ENCODE results near the gene CACNA2D1.

The CACNA2D1 gene

GRCh38 chr7:82331234-82331633 is 112.3 kb downstream of the CACNA2D1 start:
- DNase-seq = no peak

- DNase-seq = no peak
These were observed 112.8 kb downstream of the CACNA2D1 start for GRCh38 chr7:82330706-82331215.

DNA sequence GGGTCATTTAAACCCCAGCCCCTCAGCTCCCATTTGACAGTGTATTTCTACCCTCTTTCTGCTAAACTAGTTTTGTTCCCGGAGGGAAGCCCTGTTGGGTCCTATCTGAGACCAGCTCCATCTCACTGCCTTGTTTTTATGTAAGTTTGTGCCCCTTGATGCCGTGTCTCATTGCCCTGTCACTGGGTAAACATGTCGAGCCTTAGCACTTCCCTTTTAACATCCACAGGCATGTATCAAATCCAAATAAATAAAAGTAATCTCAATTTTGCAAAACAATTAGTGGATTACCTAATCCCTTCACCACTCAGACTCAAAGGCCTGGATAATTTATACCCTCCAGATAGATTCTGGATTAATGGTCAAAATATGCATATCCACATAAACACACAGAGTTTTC is 115.7 kb downstream of the CACNA2D1 start:
- no peak for DNase-seq

- DNase-seq = no peak
These were observed 118.2 kb downstream of the CACNA2D1 start for GRCh38 chr7:82325416-82325815.

- no peak for DNase-seq
These were observed 119.8 kb downstream of the CACNA2D1 start for GRCh38 chr7:82323806-82324205.

GRCh38 chr7:82319674-82320118 is 123.9 kb downstream of the CACNA2D1 start:
- no peak for DNase-seq

- no peak for DNase-seq
These were observed 124.8 kb downstream of the CACNA2D1 start for GRCh38 chr7:82318786-82319185.

GRCh38 chr7:82317760-82318159 is 125.8 kb downstream of the CACNA2D1 start:
- no peak for DNase-seq

DNA sequence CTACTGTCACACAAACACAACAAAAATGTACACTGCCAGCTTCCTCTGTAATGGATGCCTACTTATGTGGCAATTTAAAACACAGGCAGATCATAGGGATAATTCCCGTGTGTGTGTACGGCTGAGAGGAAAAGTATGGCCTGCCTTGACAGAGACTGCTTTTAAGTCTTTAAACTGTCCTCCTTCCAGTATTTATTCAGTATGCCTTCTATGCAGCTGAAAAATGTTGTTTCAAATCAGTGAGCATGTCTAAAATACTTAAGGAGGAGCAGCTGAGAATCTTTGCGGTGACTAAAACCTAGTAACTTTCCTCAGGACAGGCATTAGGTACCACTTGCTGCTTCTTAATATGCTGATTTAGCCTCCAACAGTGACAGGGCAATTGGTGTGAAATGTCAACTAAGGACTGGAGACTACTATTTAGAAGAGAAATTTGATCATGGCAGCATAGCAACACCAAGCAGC is 126.3 kb downstream of the CACNA2D1 start:
- DNase-seq = no peak

- DNase-seq = no peak
These were observed 130.3 kb downstream of the CACNA2D1 start for GRCh38 chr7:82313269-82313668.

DNA sequence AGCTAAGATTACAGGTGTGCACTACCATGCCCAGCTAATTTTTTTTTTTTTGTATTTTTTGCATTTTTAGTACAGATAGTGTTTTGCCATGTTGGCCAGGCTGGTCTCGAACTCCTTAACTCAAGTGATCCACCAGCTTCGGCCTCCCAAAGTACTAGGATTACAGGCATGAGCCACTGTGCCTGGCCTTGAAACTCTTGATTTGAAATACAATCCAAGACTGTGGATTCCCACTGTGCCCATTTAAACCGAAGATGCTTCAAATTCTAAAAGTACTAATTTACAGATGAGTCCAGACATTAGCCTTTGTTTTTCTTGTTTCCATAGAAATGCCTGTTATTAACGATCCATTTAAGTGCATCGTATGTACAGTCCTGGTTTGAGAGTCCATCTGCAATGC is 130.9 kb downstream of the CACNA2D1 start:
- DNase-seq = no peak

DNA sequence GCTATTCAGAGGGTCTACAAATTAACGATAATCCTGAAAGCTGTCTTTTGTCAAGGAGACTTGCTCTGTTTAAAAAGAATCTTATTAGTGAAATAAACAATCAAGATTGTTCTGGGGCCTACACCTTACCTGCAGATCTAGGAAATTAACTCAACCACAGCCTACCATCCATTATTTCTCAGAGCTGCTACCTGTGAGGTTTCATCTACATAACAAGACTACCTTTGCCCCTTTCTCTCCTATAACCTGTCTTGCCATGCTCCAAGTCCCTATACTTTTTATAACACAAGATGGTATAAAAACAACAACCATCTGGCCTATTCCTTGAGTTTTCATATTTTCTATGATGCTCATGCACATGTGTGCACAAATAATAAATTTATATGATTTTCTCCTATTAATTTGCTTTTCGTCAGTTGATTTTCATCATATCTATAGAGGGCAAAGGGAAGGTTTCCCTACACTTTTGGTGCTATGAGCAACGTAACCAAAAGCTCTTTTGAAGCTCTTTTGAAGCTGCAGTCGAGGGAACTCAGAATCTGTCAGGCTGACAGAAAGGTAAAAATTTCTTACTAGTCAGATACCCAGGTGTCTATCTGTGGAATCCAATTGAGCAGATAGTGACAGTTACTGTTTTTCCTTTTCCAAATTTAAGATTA is 138.1 kb downstream of the CACNA2D1 start:
- DNase-seq = no peak

- no peak for DNase-seq
These were observed 148.7 kb downstream of the CACNA2D1 start for GRCh38 chr7:82294865-82295264.

GRCh38 chr7:82294382-82294784 is 149.2 kb downstream of the CACNA2D1 start:
- no peak for DNase-seq

DNA sequence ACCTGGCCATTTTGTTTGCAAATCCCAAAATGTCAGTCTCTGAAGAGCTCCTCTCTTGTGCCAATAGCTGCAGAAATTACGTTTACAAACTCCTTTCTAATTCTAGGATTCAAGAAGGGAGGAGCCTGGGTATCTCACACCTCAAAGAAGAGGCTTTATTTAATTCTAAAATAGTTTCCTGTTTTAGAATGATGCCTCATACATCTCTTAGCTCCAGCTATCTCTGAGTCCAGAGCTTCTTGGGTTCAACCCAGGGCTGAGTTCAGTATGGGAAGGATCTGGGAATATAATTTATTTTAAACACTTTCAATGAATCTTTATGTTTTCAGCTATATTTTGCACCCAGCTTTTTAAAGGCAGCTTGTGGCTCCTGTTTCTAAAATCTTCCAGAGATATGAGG is 150.1 kb downstream of the CACNA2D1 start:
- no peak for DNase-seq

DNA sequence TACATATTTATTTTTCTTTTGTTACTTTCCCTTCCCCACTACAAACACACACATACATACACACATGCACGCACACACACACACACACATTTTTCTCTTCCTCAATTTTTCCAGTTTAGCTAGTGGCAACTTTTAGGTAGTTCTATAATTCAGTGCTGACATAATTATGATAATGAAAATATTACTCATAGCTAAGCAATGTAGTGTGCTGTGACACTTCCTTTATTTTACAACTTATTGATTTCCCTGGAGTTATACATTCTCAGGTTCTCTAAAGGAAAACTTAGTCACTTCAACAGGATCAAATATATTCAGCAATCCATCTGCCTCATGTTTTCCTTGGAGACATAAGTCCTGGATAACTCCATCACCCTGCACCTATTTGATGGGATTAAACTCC is 151.6 kb downstream of the CACNA2D1 start:
- no peak for DNase-seq

DNA sequence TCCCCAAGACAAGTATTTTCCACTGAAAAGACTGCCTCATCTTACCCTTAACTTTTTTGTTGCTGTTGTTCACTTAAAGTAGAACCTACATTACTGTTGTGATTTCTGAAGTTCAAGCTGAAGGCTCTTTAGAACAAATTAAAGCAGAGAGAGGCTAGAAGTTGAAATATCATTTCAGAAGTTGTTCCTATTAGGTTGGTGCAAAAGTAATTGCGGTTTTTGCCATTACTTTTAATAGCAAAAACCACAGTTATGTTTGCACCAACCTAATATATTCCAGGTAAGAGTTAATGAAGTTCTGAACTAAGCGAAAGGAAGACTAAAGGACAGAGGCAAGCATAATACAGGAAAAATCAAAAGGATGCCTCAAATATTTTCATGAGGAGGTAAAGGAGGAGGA is 153.7 kb downstream of the CACNA2D1 start:
- no peak for DNase-seq

DNA sequence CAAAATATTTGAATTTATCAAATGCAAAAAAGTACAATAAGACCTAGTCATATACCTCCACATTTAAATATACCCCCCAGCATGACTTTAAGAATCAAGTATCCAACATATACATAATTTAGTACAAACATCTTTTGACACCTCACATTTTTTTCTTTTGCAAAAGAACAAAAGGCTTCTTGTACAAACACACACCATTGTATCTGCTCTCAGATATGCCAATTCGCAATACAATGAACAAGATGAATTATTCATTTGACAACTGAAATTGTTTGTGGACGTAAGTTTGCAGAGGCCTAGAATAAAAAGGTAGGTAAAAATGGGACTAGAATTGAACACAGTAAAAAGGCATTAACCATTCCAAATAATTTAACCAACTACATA is 154.4 kb downstream of the CACNA2D1 start:
- no peak for DNase-seq

DNA sequence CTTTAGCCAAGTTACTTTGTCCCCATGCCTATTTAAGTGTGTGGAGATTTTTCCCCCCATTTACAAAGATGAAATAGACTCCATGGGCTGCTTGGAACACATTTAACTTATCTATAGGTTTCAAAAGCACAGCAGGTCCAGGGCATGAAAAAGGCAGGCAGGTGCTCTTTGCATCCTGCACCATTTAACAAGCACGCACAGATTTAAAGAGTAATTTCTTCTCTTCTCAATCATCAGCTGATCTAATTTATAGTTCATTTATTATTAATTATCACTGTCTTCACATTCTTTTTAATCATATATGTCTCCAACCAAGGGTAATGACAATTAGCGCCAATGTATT is 156.8 kb downstream of the CACNA2D1 start:
- DNase-seq = no peak

DNA sequence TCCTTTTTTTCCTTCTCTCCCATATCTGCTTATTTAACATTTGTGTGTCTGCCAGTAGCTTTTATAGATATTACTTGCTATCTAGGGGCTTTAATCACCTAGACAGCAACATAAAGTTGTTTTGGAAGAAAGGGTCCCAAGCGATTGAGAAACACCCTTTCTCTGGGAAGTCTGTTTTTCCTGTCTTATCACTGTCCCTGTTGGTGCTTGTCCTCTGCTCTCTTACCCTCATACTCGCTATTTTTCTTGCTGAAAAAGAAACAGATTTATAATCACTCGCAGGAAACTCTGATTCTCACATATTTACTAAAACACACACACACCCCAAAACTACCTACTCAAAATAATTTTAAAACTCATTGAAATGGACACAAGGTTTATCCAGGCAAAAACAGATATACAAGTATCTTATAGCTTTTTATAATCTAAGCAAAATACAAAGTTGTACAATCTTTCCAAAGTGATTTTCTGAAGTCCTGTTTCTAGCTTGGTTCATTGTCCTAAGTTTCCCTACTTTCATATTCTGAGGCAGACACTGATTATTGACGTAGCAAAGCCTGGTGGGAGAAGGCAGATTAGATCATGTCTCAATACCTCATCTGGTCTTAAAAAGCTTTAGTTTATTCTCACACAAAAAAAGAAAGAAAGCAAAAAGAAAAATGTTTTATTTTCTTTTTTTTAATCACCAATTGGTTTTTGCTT is 157.3 kb downstream of the CACNA2D1 start:
- no peak for DNase-seq

- no peak for DNase-seq
These were observed 158.5 kb downstream of the CACNA2D1 start for GRCh38 chr7:82284936-82285519.

- no peak for DNase-seq
These were observed 168.2 kb downstream of the CACNA2D1 start for GRCh38 chr7:82275342-82275741.

DNA sequence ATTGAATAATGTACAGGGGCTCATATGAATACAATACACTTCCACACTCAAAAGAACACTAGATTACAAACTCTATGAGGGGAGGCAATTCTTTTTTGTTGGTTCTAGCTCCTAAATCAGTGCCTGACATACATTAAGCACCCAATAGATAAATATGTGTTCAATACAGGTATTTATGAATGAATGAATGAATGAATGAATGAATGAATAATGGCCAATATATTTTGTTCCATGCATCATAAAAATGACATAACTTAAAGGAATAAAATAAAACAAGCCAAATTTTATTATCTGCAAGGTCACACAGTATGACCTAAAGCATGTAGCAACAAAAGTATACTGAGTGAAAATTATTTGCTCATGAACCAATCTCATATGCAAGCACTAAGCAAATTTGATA is 168.9 kb downstream of the CACNA2D1 start:
- no peak for DNase-seq

DNA sequence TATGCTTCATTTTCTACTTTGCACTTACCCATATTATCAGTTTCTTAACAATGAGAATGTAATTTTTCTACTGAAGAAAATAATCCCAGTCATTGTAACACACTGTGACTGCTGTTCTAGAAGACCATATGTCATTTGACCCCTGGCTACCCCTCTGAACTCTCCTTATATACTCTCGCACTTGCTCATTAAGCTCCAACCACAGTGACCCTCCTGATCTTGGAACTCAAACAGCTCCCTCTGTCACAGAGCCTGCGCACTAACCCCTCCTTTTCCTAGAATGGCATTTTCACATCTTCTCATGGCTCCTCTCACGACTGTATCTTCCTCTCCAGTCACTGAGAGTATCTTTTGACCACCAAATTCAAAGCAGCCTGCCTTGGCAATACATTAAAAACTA is 169.7 kb downstream of the CACNA2D1 start:
- DNase-seq = no peak

All from activated CD4-positive, alpha-beta T cell treated with anti-CD3 and anti-CD28 coated beads for 48 hours (primary cell).